Subcutaneous abdominal adipose tissue (tissue), 5 donors: ENCODE results near the gene KLHL29.

Source experiments
- H3K27ac ChIP-seq: one replicate; pipeline ENCODE4 v1.7.0; 2013; ENCODE audit warnings: low read depth, mild to moderate bottlenecking, inconsistent platforms, low read length, moderate library complexity
- H3K27me3 ChIP-seq, 5 donors: one replicate each; pipeline ENCODE4 v1.7.0; 2013; ENCODE audit warnings: low read length in 5 of 5, inconsistent platforms in 1 of 5; ENCODE audit not compliant: control insufficient read depth in 5 of 5, insufficient read depth in 4 of 5
- H3K36me3 ChIP-seq, 5 donors: one replicate each; pipeline ENCODE4 v1.7.0; 2013; ENCODE audit warnings: low read length in 5 of 5; ENCODE audit not compliant: control insufficient read depth in 5 of 5, insufficient read depth in 5 of 5
- H3K4me1 ChIP-seq, 5 donors: one replicate each; pipeline ENCODE4 v1.7.0; 2013; ENCODE audit warnings: low read length in 5 of 5, mild to moderate bottlenecking in 3 of 5, moderate library complexity in 1 of 5; ENCODE audit not compliant: control insufficient read depth in 5 of 5, insufficient read depth in 5 of 5
- H3K4me3 ChIP-seq, 5 donors: one replicate each; pipeline ENCODE4 v1.7.0; 2013; ENCODE audit warnings: low read length in 5 of 5, low read depth in 1 of 5
- H3K9ac ChIP-seq, 5 donors: one replicate each; pipeline ENCODE4 v1.7.0; 2013; ENCODE audit warnings: low read length in 5 of 5, mild to moderate bottlenecking in 4 of 5, moderate library complexity in 3 of 5
- H3K9me3 ChIP-seq, 5 donors: one replicate each; pipeline ENCODE4 v1.7.0; 2013; ENCODE audit warnings: low read length in 5 of 5; ENCODE audit not compliant: control insufficient read depth in 5 of 5
- donor health status: healthy.
- donor health status: healthy.
- donor health status: healthy.
- donor health status: healthy.
- donor health status: healthy.

KLHL29 gene

GRCh38 chr2:23604731-23605130 lies 219.8 kb downstream of the KLHL29 start:
- Histone ChIP-seq H3K4me1 (no peaks in the 10 kb centered on the region), H3K36me3 (no peaks in the 10 kb centered on the region), H3K27ac (no peak overlapping the region), H3K27me3 (no peaks in the 10 kb centered on the region), H3K9me3 (peaks cover 0 to 8% (median 6%) of the 10 kb centered on the region in 5 donors), H3K4me3 (no peak overlapping the region), H3K9ac (no peak overlapping the region)

- Histone ChIP-seq H3K27me3 (no peaks in the 10 kb centered on the region), H3K9me3 (peaks cover 0 to 8% (median 6%) of the 10 kb centered on the region in 5 donors), H3K27ac (no peak overlapping the region), H3K4me3 (no peak overlapping the region), H3K4me1 (no peaks in the 10 kb centered on the region), H3K36me3 (no peaks in the 10 kb centered on the region), H3K9ac (no peak overlapping the region)
These were observed 220.3 kb downstream of the KLHL29 start for GRCh38 chr2:23605236-23605635.

GRCh38 chr2:23606196-23606595 lies 221.2 kb downstream of the KLHL29 start:
- Histone ChIP-seq H3K9me3 (peaks cover 0 to 8% (median 6%) of the 10 kb centered on the region in 5 donors), H3K27me3 (no peaks in the 10 kb centered on the region), H3K27ac (no peak overlapping the region), H3K4me3 (no peak overlapping the region), H3K9ac (no peak overlapping the region), H3K36me3 (no peaks in the 10 kb centered on the region), H3K4me1 (no peaks in the 10 kb centered on the region)

- no peak overlapping the region for H3K9ac ChIP-seq
- no peaks in the 10 kb centered on the region for H3K4me1 ChIP-seq
- H3K9me3 ChIP-seq, result peaks cover 0 to 12% (median 8%) of the 10 kb centered on the region in 5 donors
- H3K4me3 ChIP-seq, result no peak overlapping the region
- H3K27me3 ChIP-seq, result no peaks in the 10 kb centered on the region
- H3K36me3 ChIP-seq, result no peaks in the 10 kb centered on the region
- no peak overlapping the region for H3K27ac ChIP-seq
These were observed 222.0 kb downstream of the KLHL29 start for GRCh38 chr2:23606968-23607367.

GRCh38 chr2:23607925-23608324 lies 222.9 kb downstream of the KLHL29 start:
- H3K4me1 ChIP-seq, result no peaks in the 10 kb centered on the region
- H3K27me3 ChIP-seq, result no peaks in the 10 kb centered on the region
- H3K36me3 ChIP-seq, result no peaks in the 10 kb centered on the region
- H3K9me3 ChIP-seq, result peaks cover 0 to 15% (median 8%) of the 10 kb centered on the region in 5 donors
- H3K9ac ChIP-seq, result no peak overlapping the region
- no peak overlapping the region for H3K27ac ChIP-seq
- no peak overlapping the region for H3K4me3 ChIP-seq

- no peaks in the 10 kb centered on the region for H3K27me3 ChIP-seq
- peaks cover 0 to 15% (median 8%) of the 10 kb centered on the region in 5 donors for H3K9me3 ChIP-seq
- no peaks in the 10 kb centered on the region for H3K4me1 ChIP-seq
- H3K36me3 ChIP-seq, result no peaks in the 10 kb centered on the region
- H3K27ac ChIP-seq, result no peak overlapping the region
- H3K4me3 ChIP-seq, result no peak overlapping the region
- no peak overlapping the region for H3K9ac ChIP-seq
These were observed 224.3 kb downstream of the KLHL29 start for GRCh38 chr2:23609254-23609653.

GRCh38 chr2:23611839-23612238 lies 226.9 kb downstream of the KLHL29 start:
- Histone ChIP-seq H3K27me3 (peaks cover 0 to 2% (median 0%) of the 10 kb centered on the region in 5 donors), H3K4me3 (no peak overlapping the region), H3K9ac (no peak overlapping the region), H3K27ac (no peak overlapping the region), H3K4me1 (peaks cover 0 to 3% (median under 1%) of the 10 kb centered on the region in 5 donors), H3K36me3 (no peaks in the 10 kb centered on the region), H3K9me3 (peaks cover 0 to 12% (median 4%) of the 10 kb centered on the region in 5 donors)

GRCh38 chr2:23614701-23615100 lies 229.7 kb downstream of the KLHL29 start:
- Histone ChIP-seq H3K4me3 (no peak overlapping the region), H3K9me3 (peaks cover 0 to 10% (median 0%) of the 10 kb centered on the region in 5 donors), H3K4me1 (peaks cover 5 to 25% (median 18%) of the 10 kb centered on the region in 5 donors), H3K27me3 (peaks cover 0 to 2% (median 0%) of the 10 kb centered on the region in 5 donors), H3K36me3 (no peaks in the 10 kb centered on the region), H3K9ac (no peak overlapping the region), H3K27ac (no peak overlapping the region)

- peaks cover 0 to 10% (median 0%) of the 10 kb centered on the region in 5 donors for H3K9me3 ChIP-seq
- H3K36me3 ChIP-seq, result no peaks in the 10 kb centered on the region
- H3K4me1 ChIP-seq, result peaks cover 5 to 25% (median 18%) of the 10 kb centered on the region in 5 donors
- peak overlapping the region in 1 of 5 donors; percentile 39 for H3K9ac ChIP-seq
- no peak overlapping the region for H3K4me3 ChIP-seq
- H3K27me3 ChIP-seq, result peaks cover 0 to 2% (median 0%) of the 10 kb centered on the region in 5 donors
- H3K27ac ChIP-seq, result no peak overlapping the region
These were observed 230.4 kb downstream of the KLHL29 start for GRCh38 chr2:23615216-23616020.

GRCh38 chr2:23616630-23617029 lies 231.7 kb downstream of the KLHL29 start:
- H3K27me3 ChIP-seq, result peaks cover 0 to 2% (median 0%) of the 10 kb centered on the region in 5 donors
- H3K27ac ChIP-seq, result peak overlapping the region; percentile 55
- no peaks in the 10 kb centered on the region for H3K36me3 ChIP-seq
- H3K4me3 ChIP-seq, result no peak overlapping the region
- H3K9me3 ChIP-seq, result peaks cover 0 to 8% (median 0%) of the 10 kb centered on the region in 5 donors
- H3K9ac ChIP-seq, result peak overlapping the region in 1 of 5 donors; percentile 48
- peaks cover 5 to 31% (median 18%) of the 10 kb centered on the region in 5 donors for H3K4me1 ChIP-seq
